Parathyroid adenoma (tissue), 2 donors: ENCODE measurements around the gene STX12.

Experiments used
- H2AFZ ChIP-seq: fragments of 300-600 bp; sonication (generic); one replicate; pipeline ENCODE4 v1.7.0; 2017; ENCODE audit warnings: antibody characterized with exemption, mild to moderate bottlenecking
- H3K27ac ChIP-seq: fragments of 300-600 bp; sonication (generic); one replicate; pipeline ENCODE4 v1.7.0; 2017
- H3K27me3 ChIP-seq: fragments of 300-600 bp; sonication (generic); one replicate; pipeline ENCODE4 v1.7.0; 2017; ENCODE audit warnings: low read length; ENCODE audit not compliant: control insufficient read depth, insufficient read depth
- H3K36me3 ChIP-seq: fragments of 300-600 bp; sonication (generic); one replicate; pipeline ENCODE4 v1.7.0; 2017; ENCODE audit warnings: low read length; ENCODE audit not compliant: control insufficient read depth, insufficient read depth
- H3K4me1 ChIP-seq: fragments of 300-600 bp; sonication (generic); one replicate; pipeline ENCODE4 v1.7.0; 2017; ENCODE audit warnings: control low read depth
- H3K4me2 ChIP-seq: fragments of 300-600 bp; sonication (generic); one replicate; pipeline ENCODE4 v1.7.0; 2017; ENCODE audit warnings: low read length
- H3K4me3 ChIP-seq: fragments of 300-600 bp; sonication (generic); one replicate; pipeline ENCODE4 v1.7.0; 2017; ENCODE audit warnings: low read depth, low read length
- H3K79me2 ChIP-seq: fragments of 300-600 bp; sonication (generic); one replicate; pipeline ENCODE4 v1.7.0; 2017; ENCODE audit warnings: control low read depth
- H3K9ac ChIP-seq: fragments of 300-600 bp; sonication (generic); one replicate; pipeline ENCODE4 v1.7.0; 2017; ENCODE audit warnings: mild to moderate bottlenecking
- H3K9me3 ChIP-seq: fragments of 300-600 bp; sonication (generic); one replicate; pipeline ENCODE4 v1.7.0; 2017; ENCODE audit warnings: low read length; ENCODE audit not compliant: control insufficient read depth
- TF ChIP-seq, protein P1 (sequence below): fragments of 300-600 bp; sonication (generic); IDR thresholded peaks from one replicate; pipeline ENCODE4 v1.7.0; 2017; ENCODE audit warnings: antibody characterized with exemption, mild to moderate bottlenecking
- donor health status: primary hyperparathyroidism.

Gene STX12

GRCh38 chr1:27809883-27810282 lies 36.9 kb downstream of the STX12 start:
- TF ChIP-seq, protein P1, sequence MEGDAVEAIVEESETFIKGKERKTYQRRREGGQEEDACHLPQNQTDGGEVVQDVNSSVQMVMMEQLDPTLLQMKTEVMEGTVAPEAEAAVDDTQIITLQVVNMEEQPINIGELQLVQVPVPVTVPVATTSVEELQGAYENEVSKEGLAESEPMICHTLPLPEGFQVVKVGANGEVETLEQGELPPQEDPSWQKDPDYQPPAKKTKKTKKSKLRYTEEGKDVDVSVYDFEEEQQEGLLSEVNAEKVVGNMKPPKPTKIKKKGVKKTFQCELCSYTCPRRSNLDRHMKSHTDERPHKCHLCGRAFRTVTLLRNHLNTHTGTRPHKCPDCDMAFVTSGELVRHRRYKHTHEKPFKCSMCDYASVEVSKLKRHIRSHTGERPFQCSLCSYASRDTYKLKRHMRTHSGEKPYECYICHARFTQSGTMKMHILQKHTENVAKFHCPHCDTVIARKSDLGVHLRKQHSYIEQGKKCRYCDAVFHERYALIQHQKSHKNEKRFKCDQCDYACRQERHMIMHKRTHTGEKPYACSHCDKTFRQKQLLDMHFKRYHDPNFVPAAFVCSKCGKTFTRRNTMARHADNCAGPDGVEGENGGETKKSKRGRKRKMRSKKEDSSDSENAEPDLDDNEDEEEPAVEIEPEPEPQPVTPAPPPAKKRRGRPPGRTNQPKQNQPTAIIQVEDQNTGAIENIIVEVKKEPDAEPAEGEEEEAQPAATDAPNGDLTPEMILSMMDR: no peak
- no peaks in the 10 kb centered on the region for H3K9me3 ChIP-seq
- H3K36me3 ChIP-seq: no peaks in the 10 kb centered on the region
- no peaks in the 10 kb centered on the region for H3K79me2 ChIP-seq
- no peak overlapping the region for H3K9ac ChIP-seq
- H3K4me1 ChIP-seq: no peaks in the 10 kb centered on the region
- H3K4me3 ChIP-seq: no peak overlapping the region
- no peak overlapping the region for H3K27ac ChIP-seq
- no peaks in the 10 kb centered on the region for H3K27me3 ChIP-seq
- no peak overlapping the region for H3K4me2 ChIP-seq
- H2AFZ ChIP-seq: no peak overlapping the region

- Histone ChIP-seq H3K9ac (no peak overlapping the region), H3K4me3 (no peak overlapping the region), H3K27me3 (no peaks in the 10 kb centered on the region), H3K27ac (no peak overlapping the region), H3K4me1 (no peaks in the 10 kb centered on the region), H3K9me3 (no peaks in the 10 kb centered on the region), H2AFZ (no peak overlapping the region), H3K79me2 (no peaks in the 10 kb centered on the region), H3K4me2 (no peak overlapping the region), H3K36me3 (no peaks in the 10 kb centered on the region)
- TF ChIP-seq, protein P1: no peak
These were observed 38.9 kb downstream of the STX12 start for GRCh38 chr1:27811741-27812500.

- Histone ChIP-seq H3K9me3 (no peaks in the 10 kb centered on the region), H3K9ac (no peak overlapping the region), H3K4me2 (no peak overlapping the region), H3K4me1 (no peaks in the 10 kb centered on the region), H3K27me3 (no peaks in the 10 kb centered on the region), H3K79me2 (no peaks in the 10 kb centered on the region), H3K4me3 (no peak overlapping the region), H2AFZ (no peak overlapping the region), H3K27ac (peak overlapping the region; percentile 15), H3K36me3 (no peaks in the 10 kb centered on the region)
- TF ChIP-seq, protein P1: no peak
These were observed 44.1 kb downstream of the STX12 start for GRCh38 chr1:27816921-27817630.

DNA sequence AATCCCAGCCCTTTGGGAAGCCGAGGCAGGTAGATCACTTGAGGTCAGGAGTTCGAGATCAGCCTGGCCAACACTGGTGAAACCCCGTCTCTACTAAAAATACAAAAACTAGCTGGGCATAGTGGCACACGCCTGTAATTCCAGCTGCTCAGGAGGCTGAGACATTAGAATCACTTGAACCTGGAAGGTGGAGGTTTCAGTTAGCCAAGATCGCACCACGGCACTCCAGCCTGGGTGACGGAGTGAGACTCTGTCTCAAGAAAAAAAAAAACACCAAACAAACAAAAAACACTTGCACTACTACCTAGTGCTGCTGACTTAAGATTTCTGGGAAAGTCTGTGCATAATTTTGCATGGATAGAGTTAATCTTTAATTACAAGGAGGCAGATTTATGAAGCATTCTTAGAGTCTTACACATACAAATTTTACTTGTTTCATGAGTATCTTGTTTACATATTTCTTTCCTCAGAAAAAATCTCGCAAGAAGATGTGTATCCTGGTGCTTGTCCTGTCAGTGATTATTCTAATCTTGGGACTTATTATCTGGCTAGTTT lies 48.8 kb downstream of the STX12 start:
- no peaks in the 10 kb centered on the region for H3K79me2 ChIP-seq
- no peaks in the 10 kb centered on the region for H3K9me3 ChIP-seq
- H3K4me1 ChIP-seq: no peaks in the 10 kb centered on the region
- H3K9ac ChIP-seq: no peak overlapping the region
- no peak overlapping the region for H3K27ac ChIP-seq
- H3K4me2 ChIP-seq: no peak overlapping the region
- no peaks in the 10 kb centered on the region for H3K27me3 ChIP-seq
- H2AFZ ChIP-seq: no peak overlapping the region
- TF ChIP-seq, protein P1: no peak
- no peaks in the 10 kb centered on the region for H3K36me3 ChIP-seq
- H3K4me3 ChIP-seq: no peak overlapping the region
